ENCODE measurements around the gene GNG8. TPM values are rescaled to one million over a fixed set of nuclear protein-coding genes. Genes with fewer than 3 reads are reported as not detected.

GNG8 gene
- total RNA-seq (2022) (not detected in 2 replicates), Bru-seq, nascent RNA (not detected), BruChase-seq, experiment 1, labeled RNA remaining after a 2-hour chase (not detected), BruChase-seq, experiment 2, labeled RNA remaining after a 6-hour chase (not detected)
- long read RNA-seq = 0 reads

- no TSS peak for BruUV-seq (replicated peaks)
- Mint-ChIP-seq H3K27ac (ENCODE audit: unreplicated experiment) (no peak within 1 kb of the TSS), H3K4me1 (ENCODE audit: low read depth, unreplicated experiment) (peaks cover 8% of the 10 kb centered on the region), H3K36me3 (ENCODE audit: insufficient read depth, unreplicated experiment) (no peaks in the 10 kb centered on the region), H3K4me3 (ENCODE audit: unreplicated experiment) (peak within 1 kb of the TSS; percentile 13), H3K27me3 (ENCODE audit: insufficient read depth, unreplicated experiment) (peaks cover 16% of the 10 kb centered on the region), H3K9me3 (ENCODE audit: unreplicated experiment) (no peaks in the 10 kb centered on the region)
- Histone ChIP-seq H3K27me3 (replicated peaks; ENCODE audit: control insufficient read depth, insufficient read depth, low read length) (no peaks in the 10 kb centered on the region; the same call in 1 of the 2 replicates), H3K4me1 (peaks cover 14% of the 10 kb centered on the region), H3K36me3 (ENCODE audit: control insufficient read depth, insufficient read depth, low read length) (no peaks in the 10 kb centered on the region), H3K9me3 (no peaks in the 10 kb centered on the region), H3K4me3 (ENCODE audit: low read depth, low read length) (no peak within 1 kb of the TSS)
- DNase-seq = peak in 1 of 2 experiments; percentile 38
- ChIA-PET CTCF (interaction anchor here (1.0 to 1.6 kb wide), 2 partner anchors 19 to 25 kb away, joined by 3 to 7 read pairs; partner anchors contain the start of gene DACT3), POLR2A (no interaction called here)
- intact Hi-C loops (cut with micrococcal nuclease; ENCODE audit: unreplicated experiment) = no loop called here
- no peak for TF ChIP-seq CTCF (IDR thresholded peaks at IDR 0.05; ENCODE audit: insufficient read depth in 1 of 2, low read depth in 1 of 2, low read length in 1 of 2, severe bottlenecking in 1 of 2, unreplicated experiment in 1 of 2)
Measured at GRCh38 chr19:46635920-46636761, at the start of gene GNG8. TSS of gene GNG8 (minus strand) at chr19:46636202. CDS start at chr19:46634682, 1,520 bp downstream.

- DNase-seq = no peak
- Histone ChIP-seq H3K36me3 (ENCODE audit: control insufficient read depth, insufficient read depth, low read length) (no peaks in the 10 kb centered on the region; the same call in 1 of the 2 replicates), H3K27me3 (replicated peaks; ENCODE audit: control insufficient read depth, insufficient read depth, low read length) (no peaks in the 10 kb centered on the region), H3K9me3 (no peaks in the 10 kb centered on the region), H3K4me1 (no peaks in the 10 kb centered on the region), H3K4me3 (ENCODE audit: low read depth, low read length) (no peak overlapping the region)
- ChIA-PET CTCF (no interaction called here), POLR2A (no interaction called here)
- Mint-ChIP-seq H3K27ac (ENCODE audit: unreplicated experiment) (no peak overlapping the region), H3K27me3 (ENCODE audit: insufficient read depth, unreplicated experiment) (no peaks in the 10 kb centered on the region), H3K4me1 (ENCODE audit: low read depth, unreplicated experiment) (no peaks in the 10 kb centered on the region), H3K9me3 (ENCODE audit: unreplicated experiment) (no peaks in the 10 kb centered on the region), H3K36me3 (ENCODE audit: insufficient read depth, unreplicated experiment) (peaks cover 60% of the 10 kb centered on the region), H3K4me3 (ENCODE audit: unreplicated experiment) (no peak overlapping the region)
- intact Hi-C loops (cut with micrococcal nuclease; ENCODE audit: unreplicated experiment) = no loop called here
- no peak for TF ChIP-seq CTCF (IDR thresholded peaks at IDR 0.05; ENCODE audit: insufficient read depth in 1 of 2, low read depth in 1 of 2, low read length in 1 of 2, severe bottlenecking in 1 of 2, unreplicated experiment in 1 of 2)
- BruUV-seq (replicated peaks) = no TSS peak
Measured at GRCh38 chr19:46685189-46685588, 49.2 kb upstream of the GNG8 start.

GRCh38 chr19:46678110-46678732, 42.2 kb upstream of the GNG8 start:
- Histone ChIP-seq H3K4me1 (no peaks in the 10 kb centered on the region), H3K36me3 (ENCODE audit: control insufficient read depth, insufficient read depth, low read length) (no peaks in the 10 kb centered on the region; the same call in 1 of the 2 replicates), H3K4me3 (ENCODE audit: low read depth, low read length) (no peak overlapping the region), H3K9me3 (no peaks in the 10 kb centered on the region), H3K27me3 (replicated peaks; ENCODE audit: control insufficient read depth, insufficient read depth, low read length) (no peaks in the 10 kb centered on the region)
- no TSS peak for BruUV-seq (replicated peaks)
- ChIA-PET CTCF (no interaction called here), POLR2A (no interaction called here)
- TF ChIP-seq CTCF (IDR thresholded peaks at IDR 0.05; ENCODE audit: insufficient read depth in 1 of 2, low read depth in 1 of 2, low read length in 1 of 2, severe bottlenecking in 1 of 2, unreplicated experiment in 1 of 2) = no peak
- no peaks in the 10 kb centered on the region for H3K9me3 Mint-ChIP-seq (ENCODE audit: unreplicated experiment)
- H3K36me3 Mint-ChIP-seq (ENCODE audit: insufficient read depth, unreplicated experiment) = peaks cover 50% of the 10 kb centered on the region
- peak; percentile 52 to 65 for DNase-seq
- intact Hi-C loops (cut with micrococcal nuclease; ENCODE audit: unreplicated experiment) = no loop called here
- no peak overlapping the region for H3K4me3 Mint-ChIP-seq (ENCODE audit: unreplicated experiment)
- H3K27me3 Mint-ChIP-seq (ENCODE audit: insufficient read depth, unreplicated experiment) = no peaks in the 10 kb centered on the region
- H3K4me1 Mint-ChIP-seq (ENCODE audit: low read depth, unreplicated experiment) = no peaks in the 10 kb centered on the region
- H3K27ac Mint-ChIP-seq (ENCODE audit: unreplicated experiment) = no peak overlapping the region
